NCI-H2029 (cell line): ENCODE results near the gene MRPL23.

Experiments
- DNase-seq: peaks from one replicate; lab custom pipeline; 2025; lab: John Stamatoyannopoulos, UW

MRPL23 gene

DNA sequence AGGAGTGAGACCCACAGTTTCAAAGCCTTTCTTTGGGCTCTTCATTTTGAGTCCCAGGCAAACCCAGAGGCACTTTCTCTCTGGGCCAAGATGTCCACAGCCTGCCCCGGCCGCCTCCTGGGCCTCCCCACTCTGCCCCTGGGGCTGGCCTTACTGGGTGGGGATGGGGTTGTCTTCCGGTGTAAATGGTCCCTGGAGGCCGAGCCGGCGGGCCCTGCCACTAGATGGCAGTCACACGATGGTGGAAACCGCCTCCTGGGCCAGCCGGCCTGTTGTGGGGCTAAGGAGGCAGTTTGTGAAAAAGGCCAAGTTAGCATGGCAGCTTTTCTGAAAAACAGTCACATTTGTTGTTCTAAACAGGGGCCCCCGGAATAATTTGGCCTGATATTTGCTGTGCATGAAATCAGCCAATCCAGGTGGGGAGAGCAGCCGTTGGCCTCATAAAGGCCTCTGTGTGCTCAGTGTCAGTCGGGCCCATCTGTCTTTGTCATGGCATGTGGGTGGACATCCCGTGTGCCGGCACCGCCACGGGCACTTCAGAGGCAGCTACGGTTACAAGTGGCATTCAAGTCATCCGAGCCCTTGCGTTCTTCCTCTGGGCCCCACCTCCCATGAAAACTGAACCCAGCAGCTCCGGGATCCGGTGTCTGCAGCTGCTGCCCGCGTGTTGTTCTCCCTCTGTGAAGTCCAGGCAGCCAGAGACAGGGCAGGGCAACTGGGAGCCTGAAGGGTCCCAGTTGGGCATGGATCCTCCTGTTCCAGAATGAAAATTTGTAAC is 6.5 kb downstream of the MRPL23 start:
- no peak for DNase-seq

DNA sequence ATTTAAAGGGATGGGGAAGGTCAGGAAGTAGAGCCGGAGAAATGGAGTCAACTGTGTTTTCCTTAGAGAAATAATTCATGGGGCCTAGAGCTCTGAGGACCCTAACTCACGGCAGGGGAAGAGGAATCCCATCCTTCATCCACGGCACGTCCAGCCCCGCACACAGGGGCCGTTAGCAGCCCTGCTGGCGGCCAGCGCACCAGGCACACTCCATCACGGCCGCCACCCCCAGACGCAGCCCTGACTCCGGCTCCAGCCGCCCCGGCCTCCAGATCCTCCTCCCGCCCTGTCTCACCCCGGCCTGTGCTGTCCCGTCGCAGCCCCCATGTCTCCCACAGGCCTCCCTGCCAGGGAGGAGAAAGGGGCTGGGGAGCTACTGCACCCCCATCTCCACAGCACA is 11.2 kb downstream of the MRPL23 start:
- DNase-seq: no peak

DNA sequence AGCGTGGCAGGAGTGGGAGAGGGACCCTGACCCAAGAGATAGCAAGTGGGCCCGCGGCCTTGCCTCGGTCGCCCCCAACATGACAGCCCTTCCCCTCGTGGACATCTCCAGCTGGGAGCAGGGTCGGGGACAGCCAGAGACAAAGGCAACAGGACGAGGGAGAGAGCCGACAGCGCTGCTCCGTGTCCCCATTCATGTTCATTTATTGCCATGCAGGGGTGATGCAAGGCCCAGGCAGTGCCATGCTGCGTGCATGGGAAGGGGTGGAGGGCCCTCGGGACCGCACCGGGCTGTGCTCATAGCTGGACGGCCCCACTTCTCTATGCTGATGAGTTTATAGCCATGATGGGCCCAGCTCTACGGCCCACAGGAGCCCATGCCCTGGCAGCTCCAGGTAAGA is 12.7 kb downstream of the MRPL23 start:
- DNase-seq: no peak

DNA sequence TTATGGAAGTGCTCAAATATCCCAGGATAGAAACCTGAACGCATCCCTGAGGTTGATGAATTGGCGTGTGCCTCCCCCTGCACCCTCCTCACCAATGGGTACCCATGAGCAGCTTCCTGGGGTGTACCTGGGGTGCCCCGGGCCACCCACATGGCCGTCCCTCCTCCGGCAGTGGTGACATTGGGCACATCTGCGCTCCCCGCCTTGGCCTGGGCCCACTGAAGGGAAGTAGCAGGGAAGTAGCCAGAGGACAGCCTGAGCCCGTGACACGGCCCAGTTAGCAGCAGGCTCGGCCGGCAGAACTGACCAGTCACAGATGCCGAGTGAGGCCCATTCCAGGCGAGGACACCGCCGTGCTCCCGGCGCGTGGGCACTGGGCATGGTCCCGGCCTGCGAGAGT is 16.7 kb downstream of the MRPL23 start:
- no peak for DNase-seq

DNA sequence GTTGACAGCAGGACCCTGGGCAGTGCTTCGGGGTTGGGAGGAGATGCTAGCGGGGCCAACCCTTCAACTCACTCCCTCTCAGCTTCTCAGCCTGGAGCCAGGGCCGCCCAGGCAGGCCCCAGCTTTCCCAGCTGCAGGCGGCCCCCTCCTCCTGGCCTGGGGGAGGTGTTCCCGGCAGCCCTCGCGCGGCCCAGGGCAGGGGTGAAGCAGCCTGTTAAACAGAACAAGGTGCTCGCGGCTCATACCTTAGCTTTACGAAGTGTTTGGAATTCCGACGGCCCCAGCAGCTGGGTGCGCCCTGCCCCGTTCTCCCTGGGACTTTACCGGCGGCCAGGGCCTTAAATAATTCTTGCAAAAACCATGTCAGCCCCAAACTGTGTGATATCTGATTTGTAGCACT is 17.2 kb downstream of the MRPL23 start:
- no peak for DNase-seq

DNA sequence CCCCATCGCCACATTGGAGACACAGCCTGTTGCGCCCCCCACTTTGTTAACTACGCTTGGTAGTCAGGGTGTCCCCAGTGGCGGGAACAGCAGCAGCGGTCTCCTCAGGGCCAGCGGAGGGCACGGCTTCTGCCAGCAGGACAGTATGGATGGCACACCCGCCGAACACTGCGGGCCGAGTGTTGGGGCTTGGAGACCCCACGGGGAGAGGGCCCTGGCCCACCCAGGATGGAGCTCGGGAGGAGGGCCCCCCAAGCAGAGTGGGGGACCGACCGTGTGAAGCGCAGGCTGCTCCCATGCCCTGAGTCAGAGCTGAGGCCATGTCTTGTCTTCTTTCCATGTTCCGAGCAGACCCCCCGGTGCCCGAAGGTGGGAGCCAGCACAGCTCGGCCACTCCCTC is 17.8 kb downstream of the MRPL23 start:
- DNase-seq: no peak

DNA sequence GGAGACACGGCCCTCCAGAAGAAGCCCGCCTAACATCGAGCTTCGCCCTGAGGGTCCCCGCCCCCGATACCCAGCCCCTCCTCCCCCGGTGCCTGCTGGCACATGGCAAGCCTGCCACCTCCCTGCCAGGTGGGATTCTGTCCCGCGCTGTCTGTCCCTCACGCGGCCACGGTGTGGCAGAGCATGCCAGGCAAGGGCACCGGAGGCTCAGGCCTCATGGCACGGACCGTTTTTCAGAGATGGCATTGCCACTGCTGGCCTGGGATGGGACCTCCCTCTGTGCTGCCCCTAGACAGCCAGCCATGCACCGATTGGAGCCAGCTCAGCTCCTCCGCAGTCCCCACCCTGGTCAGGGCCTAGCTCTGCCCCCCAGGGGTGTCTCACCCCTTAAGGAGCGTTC is 19.4 kb downstream of the MRPL23 start:
- no peak for DNase-seq

DNA sequence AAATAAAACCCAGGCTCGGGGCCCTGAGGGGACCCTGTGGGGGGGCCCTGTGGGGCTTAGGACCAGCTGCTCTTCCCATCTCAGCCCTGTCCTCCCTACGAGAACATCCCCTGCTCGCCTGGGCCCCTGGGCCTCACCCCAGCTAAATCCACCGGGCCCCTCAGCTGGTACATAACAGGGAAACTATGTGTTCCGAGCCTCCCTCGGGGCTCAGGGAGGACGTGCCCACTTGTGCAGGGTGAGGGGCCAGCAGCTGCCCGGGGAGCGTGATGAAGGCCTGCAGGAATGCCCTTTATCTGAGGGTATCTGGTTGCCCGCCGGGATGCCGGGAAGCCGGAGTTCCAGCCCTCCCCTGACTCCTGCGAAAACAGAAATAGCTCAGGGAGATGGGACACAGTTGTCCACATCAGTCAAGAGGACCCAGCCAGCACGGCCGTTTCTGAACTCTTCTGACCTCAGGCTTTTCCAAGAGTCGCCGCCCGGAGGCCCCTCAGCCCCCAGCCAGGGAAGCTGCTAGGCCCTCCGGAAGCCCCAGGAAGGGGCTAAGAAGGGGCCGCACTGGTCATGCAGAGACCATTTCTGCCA is 20.6 kb downstream of the MRPL23 start:
- no peak for DNase-seq

DNA sequence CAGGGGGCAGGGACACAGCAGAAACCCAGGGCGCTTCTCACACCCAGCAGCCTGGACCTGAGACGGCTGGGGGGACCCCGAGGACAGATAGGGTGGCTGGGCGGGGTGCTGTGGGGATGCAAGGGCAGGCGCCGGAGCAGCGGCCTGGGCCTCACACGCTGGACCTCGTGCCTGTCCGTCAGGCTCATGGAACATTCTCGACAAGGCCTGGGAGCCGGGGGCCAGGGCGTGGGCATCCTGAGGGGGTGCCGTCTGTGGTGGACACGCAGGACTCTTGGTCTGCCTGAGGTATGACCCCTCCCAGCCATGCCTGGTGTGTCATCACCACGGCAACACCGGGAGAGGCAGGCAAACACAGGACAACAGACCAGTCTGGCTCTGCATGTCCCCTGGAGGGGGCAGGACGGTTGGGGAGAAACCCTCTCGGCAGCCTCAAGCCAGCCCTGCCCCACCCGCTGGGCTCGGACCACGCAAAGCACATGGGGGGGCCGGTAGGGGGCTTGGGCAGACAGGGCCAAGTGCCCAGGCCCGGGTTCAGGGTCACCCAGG is 21.4 kb downstream of the MRPL23 start:
- DNase-seq: no peak

DNA sequence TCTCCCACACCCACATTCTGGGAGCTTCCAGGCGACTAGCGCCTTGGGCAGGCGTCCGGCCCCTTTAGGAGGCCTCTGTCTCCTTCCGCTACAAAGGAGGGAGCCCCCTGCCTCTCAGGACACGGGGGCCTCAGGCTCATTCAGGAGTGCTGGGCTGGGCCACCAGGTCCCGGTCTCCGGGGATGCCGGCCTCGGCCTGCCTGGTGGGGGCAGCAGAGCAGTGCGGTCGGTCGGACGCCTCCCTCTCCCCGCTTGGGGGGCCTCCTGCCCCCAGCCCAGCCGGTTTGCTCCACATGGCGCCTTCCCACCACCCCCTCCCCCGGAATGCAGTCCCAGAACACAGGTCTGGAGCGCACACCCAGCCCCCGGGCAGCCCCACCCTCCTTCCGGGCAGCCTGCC is 21.9 kb downstream of the MRPL23 start:
- DNase-seq: no peak

DNA sequence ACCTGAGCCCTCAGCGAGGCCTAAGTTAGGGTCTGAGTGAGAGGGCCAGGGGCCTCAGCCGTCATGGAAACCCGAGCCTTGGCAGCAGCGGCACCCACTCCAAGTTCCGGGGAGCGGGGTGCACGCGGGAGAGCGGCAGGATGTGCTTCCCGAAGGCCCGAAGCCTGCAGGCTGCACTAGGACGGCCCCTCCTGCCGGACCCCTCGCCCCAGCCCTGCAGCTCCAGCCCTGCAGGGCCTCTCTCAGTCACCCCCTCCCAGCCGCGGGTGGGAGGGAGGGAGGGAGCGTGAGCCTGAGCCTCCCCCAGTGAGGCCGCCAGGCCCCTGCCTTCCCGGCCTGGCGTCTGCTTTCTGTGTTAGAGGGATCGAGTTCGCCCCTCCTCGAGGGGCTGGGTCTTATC is 22.6 kb downstream of the MRPL23 start:
- no peak for DNase-seq

DNA sequence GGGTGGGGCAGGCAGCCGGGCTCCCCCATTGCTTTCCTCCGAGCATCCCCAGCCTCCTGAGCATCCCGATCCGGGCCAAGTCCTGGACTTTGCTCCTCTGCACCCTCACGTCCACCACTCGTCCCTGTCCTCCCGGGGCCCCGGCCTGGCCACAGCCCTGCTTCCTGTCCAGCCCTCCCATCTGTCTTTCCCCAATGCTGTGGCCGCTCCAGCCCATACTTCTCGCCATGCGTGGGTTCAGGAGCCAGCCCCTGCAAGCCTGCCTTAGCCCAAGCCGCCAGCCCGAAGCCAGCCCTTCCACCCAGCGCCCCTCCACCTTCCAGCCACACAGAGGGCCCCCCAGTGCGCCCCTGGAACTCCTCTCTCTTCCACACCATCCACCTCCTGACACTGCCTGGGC is 23.8 kb downstream of the MRPL23 start:
- no peak for DNase-seq

DNA sequence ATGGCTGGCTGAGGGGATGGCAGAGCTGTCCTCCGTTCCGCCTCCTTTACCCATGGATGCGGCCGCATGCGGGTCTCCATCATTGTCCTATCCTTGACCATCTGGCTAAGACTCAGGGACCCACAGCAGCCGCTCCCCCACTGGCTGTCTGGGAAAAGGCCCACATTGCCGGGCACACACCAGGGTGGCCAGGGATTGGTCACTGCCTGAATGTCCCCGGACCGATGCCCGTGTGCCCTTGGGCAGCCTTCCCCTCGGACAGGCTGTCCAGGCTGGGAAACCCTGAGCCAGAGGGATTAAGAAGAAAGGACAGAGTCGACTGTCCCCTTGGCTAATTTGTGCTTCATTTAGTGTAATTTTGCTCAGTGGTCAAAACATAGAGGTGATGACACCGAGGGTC is 28.1 kb downstream of the MRPL23 start:
- no peak for DNase-seq

DNA sequence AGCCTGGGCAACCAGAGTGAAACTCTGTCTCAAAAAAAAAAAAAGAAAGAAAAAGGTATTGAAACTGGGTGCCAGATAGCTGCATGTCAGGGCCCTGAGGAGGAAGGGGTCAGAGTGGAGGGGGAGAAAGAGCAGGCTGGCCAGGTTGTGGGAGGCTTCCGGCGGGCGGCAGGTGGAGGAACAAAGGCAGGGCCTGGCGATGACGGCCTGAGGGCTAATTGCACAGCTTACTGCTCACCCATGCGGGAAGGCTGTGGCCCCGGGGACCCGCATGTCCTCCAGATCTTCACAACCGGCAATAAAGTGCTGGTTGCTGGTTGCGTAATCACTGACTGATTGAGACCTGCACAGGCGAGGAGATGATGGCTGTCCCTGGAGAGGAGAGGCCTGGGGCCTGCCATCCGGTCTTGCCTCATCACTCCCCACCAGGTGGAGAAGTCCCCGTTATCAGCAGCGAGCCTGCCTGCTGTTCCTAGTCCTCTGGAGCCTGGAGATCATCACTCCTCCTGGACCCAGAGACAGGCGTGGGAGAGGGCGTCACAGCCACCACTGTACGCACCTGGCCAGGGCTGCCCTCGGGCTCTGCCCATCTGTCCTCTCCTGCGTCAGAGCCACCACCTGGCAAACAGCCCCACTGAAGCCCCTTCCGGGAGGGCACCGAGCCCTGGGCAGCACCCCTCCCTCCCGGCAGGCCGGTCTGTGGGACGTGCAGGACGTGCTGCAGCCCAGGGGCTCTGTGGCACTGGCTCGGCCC is 31.8 kb downstream of the MRPL23 start:
- DNase-seq: no peak

DNA sequence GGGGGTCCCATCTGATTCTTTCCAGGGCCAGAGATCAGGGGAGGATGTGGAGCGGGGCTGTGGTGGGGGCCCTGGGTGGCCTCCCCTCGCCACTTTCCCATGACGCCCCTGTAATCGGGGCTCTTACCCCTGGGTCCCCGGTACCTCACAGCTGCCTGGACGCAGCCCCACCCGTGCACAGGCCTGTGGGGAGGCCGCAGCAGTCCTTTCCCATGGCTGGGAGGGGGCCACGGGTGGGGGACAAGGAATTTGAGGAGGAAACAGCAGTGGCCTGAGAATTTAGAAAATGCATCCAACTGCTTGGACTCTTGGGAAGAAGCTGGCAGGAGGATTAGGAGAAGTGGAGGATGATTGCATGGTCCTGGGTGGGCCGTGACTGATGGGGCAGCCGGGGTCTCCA is 32.5 kb downstream of the MRPL23 start:
- no peak for DNase-seq

DNA sequence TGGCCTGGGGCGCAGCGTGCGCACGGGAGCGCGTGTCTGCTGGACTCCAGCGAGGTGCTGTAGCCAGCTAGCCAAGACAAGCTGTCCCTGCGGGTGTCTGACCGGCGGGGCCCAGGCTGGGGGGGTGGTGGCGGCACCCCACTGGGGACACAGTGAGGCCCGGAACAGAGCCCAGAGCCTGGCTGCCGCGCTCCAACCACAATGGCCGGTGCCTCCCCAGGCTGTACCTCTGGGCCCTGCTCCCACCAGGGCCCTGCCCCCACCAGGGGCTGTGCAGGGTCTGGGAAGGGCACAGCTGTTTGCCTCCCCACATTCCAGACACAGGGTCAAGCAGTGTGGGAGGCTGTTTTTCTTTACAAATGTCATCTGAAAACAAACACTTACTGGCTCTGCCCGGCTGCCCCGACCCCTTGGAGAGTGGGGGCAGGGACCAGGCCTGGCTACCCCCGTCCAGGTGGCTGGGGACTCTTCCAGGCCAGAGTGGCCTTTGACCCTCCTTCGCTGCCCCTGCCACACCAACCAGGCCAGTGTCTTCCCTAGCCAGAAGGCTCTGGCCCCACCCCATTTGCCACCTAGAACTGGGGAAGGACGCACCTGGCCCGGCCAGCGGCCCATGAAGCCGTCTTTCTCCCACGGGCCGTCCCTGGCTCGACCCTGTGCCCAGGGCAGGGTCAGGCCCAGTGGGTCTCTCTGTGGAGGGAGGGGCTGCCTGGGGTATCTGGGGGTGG is 35.9 kb downstream of the MRPL23 start:
- DNase-seq: no peak

DNA sequence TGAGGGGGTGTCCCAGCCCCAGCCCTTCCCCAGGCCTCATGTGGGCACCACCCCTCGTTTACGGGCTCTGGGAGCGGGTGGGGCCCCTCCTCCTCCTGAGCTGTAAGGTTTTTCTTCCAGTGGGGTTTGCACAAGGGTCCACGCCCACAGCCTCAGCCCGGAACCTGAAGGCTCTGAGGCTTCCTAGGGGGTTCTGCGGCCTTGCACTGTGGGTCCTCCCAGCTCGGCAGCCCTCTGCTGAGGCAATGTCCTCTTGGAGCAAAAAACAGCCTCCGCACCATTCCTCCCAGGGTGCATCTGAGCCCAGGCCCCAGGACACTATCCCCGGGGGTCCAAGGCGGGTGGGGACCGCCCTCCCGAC is 36.4 kb downstream of the MRPL23 start:
- no peak for DNase-seq

DNA sequence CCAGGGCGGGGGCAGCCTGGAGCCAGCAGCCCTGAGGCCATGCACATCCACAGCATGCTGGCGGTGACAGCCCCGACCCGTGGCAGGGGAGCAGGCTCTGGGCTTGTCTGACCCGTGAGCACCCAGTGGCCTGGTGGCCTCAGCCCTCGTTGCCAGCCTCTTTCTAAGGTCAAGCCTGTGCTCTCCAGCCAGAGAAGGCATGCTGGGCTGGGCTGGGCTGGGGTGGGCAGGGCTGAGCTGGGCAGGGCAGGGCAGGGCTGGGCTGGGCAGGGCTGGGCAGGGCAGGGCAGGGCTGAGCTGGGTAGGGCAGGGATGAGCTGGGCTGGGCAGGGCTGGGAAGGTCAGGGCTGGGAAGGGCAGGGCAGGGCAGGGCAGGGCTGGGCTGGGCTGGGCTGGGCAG is 39.9 kb downstream of the MRPL23 start:
- no peak for DNase-seq

DNA sequence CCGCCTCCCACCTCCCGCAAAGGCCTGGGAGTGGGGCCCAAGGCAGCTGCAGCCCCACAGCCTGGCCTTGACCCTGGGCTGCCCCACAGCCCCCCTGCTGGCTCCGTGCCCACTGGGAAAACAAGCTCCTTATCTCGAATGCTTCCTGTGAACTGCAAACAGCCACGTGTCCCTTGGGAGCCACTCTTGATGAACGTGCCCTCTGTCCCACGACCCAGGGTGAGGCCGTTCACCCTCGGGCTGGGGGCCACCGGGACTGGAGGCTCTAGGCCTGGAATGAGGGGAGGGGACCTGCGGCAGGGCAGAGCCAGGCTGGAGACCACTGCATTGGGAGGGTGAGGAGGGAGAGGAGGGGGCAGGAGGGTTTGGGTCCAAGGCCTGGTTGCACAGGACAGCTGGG is 41.0 kb downstream of the MRPL23 start:
- no peak for DNase-seq

DNA sequence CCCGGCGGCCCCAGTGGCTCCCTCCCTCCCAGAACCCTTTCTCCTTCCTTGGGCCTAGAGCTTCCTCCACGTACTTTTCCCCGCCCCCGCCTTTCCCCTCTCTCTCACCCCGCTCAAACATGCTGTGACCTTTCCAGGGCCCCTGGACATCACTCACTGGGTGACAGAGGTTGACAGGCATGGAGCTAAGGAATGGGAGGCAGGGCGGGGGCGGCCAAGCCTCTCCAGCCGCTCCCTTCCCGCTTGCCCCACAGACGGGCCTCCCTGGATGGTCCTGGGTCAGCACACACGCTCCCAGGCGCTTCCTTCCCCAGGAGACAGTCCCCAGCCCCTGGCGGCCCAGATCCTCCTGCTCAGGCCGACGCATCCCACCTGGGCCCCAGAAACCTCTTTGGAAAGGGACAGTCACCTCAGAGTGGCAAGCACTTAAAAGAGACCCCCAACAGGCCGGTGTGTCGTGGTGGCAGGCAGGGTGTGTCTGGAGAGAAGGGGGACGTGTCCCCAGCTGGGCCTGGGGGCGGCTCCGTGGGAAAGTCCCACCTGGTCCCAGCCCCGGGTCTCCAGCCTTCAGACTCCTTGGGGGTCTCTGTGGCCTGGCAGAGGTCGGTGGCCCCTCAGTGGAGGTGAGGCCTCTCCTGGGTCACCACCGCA is 41.7 kb downstream of the MRPL23 start:
- no peak for DNase-seq

DNA sequence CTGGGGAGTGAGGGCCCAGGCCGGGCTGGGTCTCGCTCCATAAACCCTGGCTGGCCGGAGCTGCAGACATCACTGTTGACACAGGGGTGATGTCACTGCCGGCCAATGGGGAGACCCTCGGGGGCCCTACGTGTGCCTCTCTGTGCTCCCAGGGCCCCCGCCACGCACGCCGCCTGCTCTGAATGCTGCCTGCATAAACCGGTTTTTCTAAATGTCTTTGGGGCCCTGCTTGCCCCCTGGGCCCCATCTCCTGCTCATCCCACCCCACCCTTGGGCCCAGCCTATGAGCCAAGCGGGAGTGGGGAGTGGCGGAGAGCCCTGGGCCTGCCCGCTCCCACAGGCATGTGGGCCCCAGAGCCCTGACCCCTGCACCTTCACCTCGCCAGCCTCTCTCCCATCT is 42.8 kb downstream of the MRPL23 start:
- DNase-seq: no peak
